ENCODE data around the gene SAMD4A.

SAMD4A gene

GRCh38 chr14:54639611-54640010, 72.7 kb downstream of the SAMD4A start:
- Histone ChIP-seq H3K36me3 (ENCODE audit: insufficient read depth, low read length) (no peaks in the 10 kb centered on the region), H3K9ac (ENCODE audit: low read depth, low read length) (no peak overlapping the region), H3K4me1 (ENCODE audit: insufficient read depth, low read length) (peaks cover 41% of the 10 kb centered on the region)

GRCh38 chr14:54640506-54640905, 73.6 kb downstream of the SAMD4A start:
- no peaks in the 10 kb centered on the region for H3K9me3 ChIP-seq (ENCODE audit: control insufficient read depth, insufficient read depth, low read length)
- no peaks in the 10 kb centered on the region for H3K36me3 ChIP-seq (ENCODE audit: insufficient read depth, low read length)
- H3K9ac ChIP-seq (ENCODE audit: low read depth, low read length), result no peak overlapping the region
- H3K4me1 ChIP-seq (ENCODE audit: insufficient read depth, low read length), result peaks cover 41% of the 10 kb centered on the region

More at GRCh38 chr14:54639611-54640010, 72.7 kb downstream of the SAMD4A start:
- H3K9me3 ChIP-seq (ENCODE audit: control insufficient read depth, insufficient read depth, low read length), result no peaks in the 10 kb centered on the region

GRCh38 chr14:54642121-54642520, 75.2 kb downstream of the SAMD4A start:
- H3K9ac ChIP-seq (ENCODE audit: low read depth, low read length), result no peak overlapping the region
- H3K36me3 ChIP-seq (ENCODE audit: insufficient read depth, low read length), result no peaks in the 10 kb centered on the region
- H3K4me1 ChIP-seq (ENCODE audit: insufficient read depth, low read length), result peaks cover 44% of the 10 kb centered on the region
- H3K9me3 ChIP-seq (ENCODE audit: control insufficient read depth, insufficient read depth, low read length), result no peaks in the 10 kb centered on the region

- H3K9ac ChIP-seq (ENCODE audit: low read depth, low read length), result no peak overlapping the region
- peaks cover 40% of the 10 kb centered on the region for H3K4me1 ChIP-seq (ENCODE audit: insufficient read depth, low read length)
- no peaks in the 10 kb centered on the region for H3K9me3 ChIP-seq (ENCODE audit: control insufficient read depth, insufficient read depth, low read length)
- no peaks in the 10 kb centered on the region for H3K36me3 ChIP-seq (ENCODE audit: insufficient read depth, low read length)
Observed at GRCh38 chr14:54642801-54643695, 76.1 kb downstream of the SAMD4A start.

GRCh38 chr14:54643696-54644176, 76.8 kb downstream of the SAMD4A start:
- peaks cover 47% of the 10 kb centered on the region for H3K4me1 ChIP-seq (ENCODE audit: insufficient read depth, low read length)
- H3K36me3 ChIP-seq (ENCODE audit: insufficient read depth, low read length), result no peaks in the 10 kb centered on the region
- no peaks in the 10 kb centered on the region for H3K9me3 ChIP-seq (ENCODE audit: control insufficient read depth, insufficient read depth, low read length)
- no peak overlapping the region for H3K9ac ChIP-seq (ENCODE audit: low read depth, low read length)

GRCh38 chr14:54645639-54646038, 78.7 kb downstream of the SAMD4A start:
- H3K9me3 ChIP-seq (ENCODE audit: control insufficient read depth, insufficient read depth, low read length), result no peaks in the 10 kb centered on the region
- H3K36me3 ChIP-seq (ENCODE audit: insufficient read depth, low read length), result no peaks in the 10 kb centered on the region
- no peak overlapping the region for H3K9ac ChIP-seq (ENCODE audit: low read depth, low read length)
- H3K4me1 ChIP-seq (ENCODE audit: insufficient read depth, low read length), result peaks cover 55% of the 10 kb centered on the region

GRCh38 chr14:54646626-54647025, 79.7 kb downstream of the SAMD4A start:
- Histone ChIP-seq H3K9ac (ENCODE audit: low read depth, low read length) (no peak overlapping the region), H3K4me1 (ENCODE audit: insufficient read depth, low read length) (peaks cover 65% of the 10 kb centered on the region)

GRCh38 chr14:54647378-54647777, 80.5 kb downstream of the SAMD4A start:
- peaks cover 65% of the 10 kb centered on the region for H3K4me1 ChIP-seq (ENCODE audit: insufficient read depth, low read length)
- H3K36me3 ChIP-seq (ENCODE audit: insufficient read depth, low read length), result no peaks in the 10 kb centered on the region
- no peak overlapping the region for H3K9ac ChIP-seq (ENCODE audit: low read depth, low read length)

More at GRCh38 chr14:54646626-54647025, 79.7 kb downstream of the SAMD4A start:
- H3K36me3 ChIP-seq (ENCODE audit: insufficient read depth, low read length), result no peaks in the 10 kb centered on the region
- H3K9me3 ChIP-seq (ENCODE audit: control insufficient read depth, insufficient read depth, low read length), result no peaks in the 10 kb centered on the region

GRCh38 chr14:54649056-54649455, 82.1 kb downstream of the SAMD4A start:
- no peaks in the 10 kb centered on the region for H3K36me3 ChIP-seq (ENCODE audit: insufficient read depth, low read length)
- no peaks in the 10 kb centered on the region for H3K9me3 ChIP-seq (ENCODE audit: control insufficient read depth, insufficient read depth, low read length)
- H3K9ac ChIP-seq (ENCODE audit: low read depth, low read length), result no peak overlapping the region
- peaks cover 67% of the 10 kb centered on the region for H3K4me1 ChIP-seq (ENCODE audit: insufficient read depth, low read length)

More at GRCh38 chr14:54647378-54647777, 80.5 kb downstream of the SAMD4A start:
- H3K9me3 ChIP-seq (ENCODE audit: control insufficient read depth, insufficient read depth, low read length), result no peaks in the 10 kb centered on the region

- no peak overlapping the region for H3K9ac ChIP-seq (ENCODE audit: low read depth, low read length)
- no peaks in the 10 kb centered on the region for H3K36me3 ChIP-seq (ENCODE audit: insufficient read depth, low read length)
- H3K9me3 ChIP-seq (ENCODE audit: control insufficient read depth, insufficient read depth, low read length), result no peaks in the 10 kb centered on the region
- H3K4me1 ChIP-seq (ENCODE audit: insufficient read depth, low read length), result peaks cover 73% of the 10 kb centered on the region
Observed at GRCh38 chr14:54650331-54650958, 83.5 kb downstream of the SAMD4A start.

GRCh38 chr14:54650959-54651351, 84.0 kb downstream of the SAMD4A start:
- H3K4me1 ChIP-seq (ENCODE audit: insufficient read depth, low read length), result peaks cover 71% of the 10 kb centered on the region
- no peaks in the 10 kb centered on the region for H3K36me3 ChIP-seq (ENCODE audit: insufficient read depth, low read length)
- no peak overlapping the region for H3K9ac ChIP-seq (ENCODE audit: low read depth, low read length)
- no peaks in the 10 kb centered on the region for H3K9me3 ChIP-seq (ENCODE audit: control insufficient read depth, insufficient read depth, low read length)

- Histone ChIP-seq H3K9ac (ENCODE audit: low read depth, low read length) (0 out of 2 replicates have a peak overlapping the region, but pooled peaks have one; percentile 12), H3K4me1 (ENCODE audit: insufficient read depth, low read length) (peaks cover 64% of the 10 kb centered on the region), H3K9me3 (ENCODE audit: control insufficient read depth, insufficient read depth, low read length) (no peaks in the 10 kb centered on the region), H3K36me3 (ENCODE audit: insufficient read depth, low read length) (no peaks in the 10 kb centered on the region)
Observed at GRCh38 chr14:54651649-54652048, 84.7 kb downstream of the SAMD4A start.

GRCh38 chr14:54652188-54652587, 85.3 kb downstream of the SAMD4A start:
- H3K4me1 ChIP-seq (ENCODE audit: insufficient read depth, low read length), result peaks cover 63% of the 10 kb centered on the region
- no peaks in the 10 kb centered on the region for H3K9me3 ChIP-seq (ENCODE audit: control insufficient read depth, insufficient read depth, low read length)
- H3K9ac ChIP-seq (ENCODE audit: low read depth, low read length), result peak overlapping the region; percentile 26
- H3K36me3 ChIP-seq (ENCODE audit: insufficient read depth, low read length), result no peaks in the 10 kb centered on the region

- no peaks in the 10 kb centered on the region for H3K9me3 ChIP-seq (ENCODE audit: control insufficient read depth, insufficient read depth, low read length)
- H3K9ac ChIP-seq (ENCODE audit: low read depth, low read length), result peak overlapping the region; percentile 26
- H3K4me1 ChIP-seq (ENCODE audit: insufficient read depth, low read length), result peaks cover 63% of the 10 kb centered on the region
- no peaks in the 10 kb centered on the region for H3K36me3 ChIP-seq (ENCODE audit: insufficient read depth, low read length)
Observed at GRCh38 chr14:54652605-54653052, 85.7 kb downstream of the SAMD4A start.
